Keratinocyte (primary cell): ENCODE measurements around the gene ADGRF5. TPM values are rescaled to one million over a fixed set of nuclear protein-coding genes. Genes with fewer than 3 reads are reported as not detected.

ENCODE experiments used
- DNase-seq: peaks from one replicate; pipeline ENCODE4 v3.0.0-alpha.2; 2011; ENCODE audit warnings: low read depth, missing footprints, low spot score
- FAIRE-seq: peaks from 2 replicates; lab custom pipeline; 2011; peaks lifted over from hg19 to GRCh38; lab: Jason Lieb, UNC
- H2AFZ ChIP-seq: 2 replicates; pipeline ENCODE4 v1.6.0; 2012; ENCODE audit warnings: low read length, control low read depth, inconsistent platforms; ENCODE audit not compliant: control insufficient read depth
- H3K27ac ChIP-seq: 2 replicates; pipeline ENCODE4 v1.5.1; 2011; ENCODE audit warnings: low read length; ENCODE audit not compliant: control insufficient read depth, insufficient read depth
- H3K27me3 ChIP-seq: 3 replicates; pipeline ENCODE4 v1.6.0; 2011; ENCODE audit warnings: low read length; ENCODE audit not compliant: control insufficient read depth, insufficient read depth; ENCODE audit errors: extremely low read depth
- H3K36me3 ChIP-seq, 2 experiments: 2 replicates in 1 of 2; 3 replicates in 1 of 2; pipeline ENCODE4 v1.5.1; 2011; ENCODE audit warnings: low read length in 2 of 2, mild to moderate bottlenecking in 1 of 2; ENCODE audit not compliant: control insufficient read depth in 2 of 2, insufficient read depth in 2 of 2; ENCODE audit errors: extremely low read depth in 1 of 2
- H3K4me1 ChIP-seq: 3 replicates; pipeline ENCODE4 v1.5.1; 2011; ENCODE audit warnings: low read length; ENCODE audit not compliant: control insufficient read depth, insufficient read depth; ENCODE audit errors: extremely low read depth
- H3K4me2 ChIP-seq: 3 replicates; pipeline ENCODE4 v1.6.0; 2011; ENCODE audit warnings: low read depth, low read length; ENCODE audit not compliant: control insufficient read depth, insufficient read depth; ENCODE audit errors: extremely low read depth
- H3K4me3 ChIP-seq, 3 experiments: fragments of 200-600 bp in 1 of 3; sonication (generic) in 1 of 3; 2 replicates in 2 of 3; 3 replicates in 1 of 3; pipeline ENCODE4 v1.5.1; 2011 to 2016; ENCODE audit warnings: low read length in 3 of 3, mild to moderate bottlenecking in 3 of 3, control low read depth in 2 of 3, inconsistent platforms in 1 of 3, low read depth in 1 of 3, mixed read lengths in 1 of 3, mixed run types in 1 of 3, moderate library complexity in 1 of 3; ENCODE audit not compliant: control insufficient read depth in 2 of 3, insufficient read depth in 2 of 3; ENCODE audit errors: extremely low read depth in 1 of 3
- H3K79me2 ChIP-seq: 2 replicates; pipeline ENCODE4 v1.6.0; 2012; ENCODE audit warnings: low read length; ENCODE audit not compliant: control insufficient read depth, insufficient read depth
- H3K9ac ChIP-seq: 3 replicates; pipeline ENCODE4 v1.6.0; 2011; ENCODE audit warnings: low read length; ENCODE audit not compliant: control insufficient read depth, insufficient read depth; ENCODE audit errors: extremely low read depth
- H3K9me1 ChIP-seq: 3 replicates; pipeline ENCODE4 v1.6.0; 2011; ENCODE audit warnings: low read length; ENCODE audit not compliant: control insufficient read depth, insufficient read depth; ENCODE audit errors: extremely low read depth
- H3K9me3 ChIP-seq: 2 replicates; pipeline ENCODE4 v1.5.1; 2012; ENCODE audit warnings: low read depth, low read length; ENCODE audit not compliant: control insufficient read depth
- H4K20me1 ChIP-seq: 3 replicates; pipeline ENCODE4 v1.6.0; 2011; ENCODE audit warnings: low read length; ENCODE audit not compliant: control insufficient read depth, insufficient read depth; ENCODE audit errors: extremely low read depth
- EZH2 ChIP-seq: IDR thresholded peaks from one replicate; pipeline ENCODE4 v1.6.1; 2012; ENCODE audit warnings: inconsistent platforms, mild to moderate bottlenecking, low read length, moderate library complexity
- dilution Hi-C: fragments of 300-500 bp; cut with MboI; formaldehyde crosslinking; loops from one replicate; pipeline ENCODE4 v1.7.0; 2020; ENCODE audit warnings: low sequenced_read_pairs; ENCODE audit not compliant: extremely low pct_ligation_motif_present
- polyA minus RNA-seq, 3 experiments: library from RNA; depleted of rRNA, polyadenylated mRNA; stranded (reverse); fragments of >200 nt; gene quantifications; 1 replicate in 1 of 3; 2 replicates in 1 of 3; 3 replicates in 1 of 3; pipeline ENCODE4 v1.2.3, GENCODE V29; 2011
- polyA plus RNA-seq, 5 experiments: library from polyadenylated mRNA; depleted of rRNA in 3 of 5; stranded (reverse) in 3 of 5; stranded (forward) in 1 of 5; unstranded in 1 of 5; fragments of >200 nt; gene quantifications; 1 replicate in 1 of 5; 2 replicates in 3 of 5; 3 replicates in 1 of 5; pipeline versions ENCODE4 v1.2.1 to v1.2.3, GENCODE V29; 2011 to 2012; ENCODE audit warnings: missing spikeins in 2 of 5, low read depth in 1 of 5, low replicate concordance in 1 of 5
- TF ChIP-seq, protein P1 (sequence below), 3 experiments: IDR thresholded peaks in 1 of 3; conservative IDR thresholded peaks in 1 of 3; optimal IDR thresholded peaks in 1 of 3; 2 replicates in 2 of 3; 3 replicates in 1 of 3; pipeline versions ENCODE3 to v1.5.1; 2011; ENCODE audit warnings: low read length in 3 of 3, mild to moderate bottlenecking in 3 of 3, moderate library complexity in 2 of 3, control low read depth in 1 of 3, inconsistent platforms in 1 of 3; ENCODE audit not compliant: insufficient read depth in 2 of 3; ENCODE audit errors: extremely low read depth in 1 of 3

ADGRF5 gene
- polyA plus RNA-seq (0.01 TPM in 1 of 3 replicates, not detected in the others), polyA minus RNA-seq (not detected in 3 replicates)
- not detected for polyA plus RNA-seq (2011; ENCODE audit: low read depth)
- not detected in 2 replicates for polyA plus RNA-seq (2011; cell fraction: cytosol; rRNA removed)
- polyA plus RNA-seq (2011; cell fraction: nucleus; rRNA removed) = 0.03 and 0.07 TPM in 2 replicates
- not detected in 2 replicates for polyA plus RNA-seq (2012; ENCODE audit: low replicate concordance)
- not detected for polyA minus RNA-seq (2011; cell fraction: cytosol; rRNA and poly(A)+ RNA removed)
- 0.11 TPM in 1 of 2 replicates, not detected in the other for polyA minus RNA-seq (2011; cell fraction: nucleus; rRNA and poly(A)+ RNA removed)

DNA sequence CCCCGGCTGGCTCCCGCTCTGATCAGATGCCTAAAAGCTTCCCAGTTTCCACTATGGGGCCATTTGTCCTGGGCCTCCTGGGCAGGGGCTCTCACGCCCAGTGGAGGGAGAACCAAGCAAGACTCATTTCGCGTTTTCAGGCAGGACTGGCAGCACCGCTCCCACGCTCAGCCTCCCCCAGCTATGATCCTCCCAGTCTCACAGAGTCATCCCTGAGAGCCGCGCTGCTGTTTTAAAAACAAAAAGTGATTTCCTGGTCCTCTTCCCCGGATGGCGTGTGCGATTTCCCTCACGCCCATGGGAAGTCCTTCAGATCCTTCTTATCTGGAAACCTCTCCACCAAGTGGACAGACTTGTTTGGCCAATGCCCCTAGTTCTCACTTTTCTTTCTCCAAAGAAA, at the start of gene ADGRF5:
Gene ADGRF5 (minus strand): TSS at position 208 of the 400 bp plus-strand sequence. CDS start 15,176 bp downstream, outside the sequence.
- no peaks in the 10 kb centered on the region for H4K20me1 ChIP-seq
- H3K36me3 ChIP-seq = no peaks in the 10 kb centered on the region
- FAIRE-seq = no peak
- no peak within 1 kb of the TSS for H3K4me2 ChIP-seq
- H3K9me3 ChIP-seq = no peaks in the 10 kb centered on the region
- H3K4me3 ChIP-seq = no peak within 1 kb of the TSS
- no peak within 1 kb of the TSS for H3K9ac ChIP-seq
- no peaks in the 10 kb centered on the region for H3K79me2 ChIP-seq
- peaks cover 3% of the 10 kb centered on the region for H3K4me1 ChIP-seq
- H3K9me1 ChIP-seq = no peaks in the 10 kb centered on the region
- H3K27ac ChIP-seq = no peak within 1 kb of the TSS
- no peak within 1 kb of the TSS for H2AFZ ChIP-seq
- no peak for DNase-seq
- H3K27me3 ChIP-seq = no peaks in the 10 kb centered on the region
- TF ChIP-seq, protein P1, sequence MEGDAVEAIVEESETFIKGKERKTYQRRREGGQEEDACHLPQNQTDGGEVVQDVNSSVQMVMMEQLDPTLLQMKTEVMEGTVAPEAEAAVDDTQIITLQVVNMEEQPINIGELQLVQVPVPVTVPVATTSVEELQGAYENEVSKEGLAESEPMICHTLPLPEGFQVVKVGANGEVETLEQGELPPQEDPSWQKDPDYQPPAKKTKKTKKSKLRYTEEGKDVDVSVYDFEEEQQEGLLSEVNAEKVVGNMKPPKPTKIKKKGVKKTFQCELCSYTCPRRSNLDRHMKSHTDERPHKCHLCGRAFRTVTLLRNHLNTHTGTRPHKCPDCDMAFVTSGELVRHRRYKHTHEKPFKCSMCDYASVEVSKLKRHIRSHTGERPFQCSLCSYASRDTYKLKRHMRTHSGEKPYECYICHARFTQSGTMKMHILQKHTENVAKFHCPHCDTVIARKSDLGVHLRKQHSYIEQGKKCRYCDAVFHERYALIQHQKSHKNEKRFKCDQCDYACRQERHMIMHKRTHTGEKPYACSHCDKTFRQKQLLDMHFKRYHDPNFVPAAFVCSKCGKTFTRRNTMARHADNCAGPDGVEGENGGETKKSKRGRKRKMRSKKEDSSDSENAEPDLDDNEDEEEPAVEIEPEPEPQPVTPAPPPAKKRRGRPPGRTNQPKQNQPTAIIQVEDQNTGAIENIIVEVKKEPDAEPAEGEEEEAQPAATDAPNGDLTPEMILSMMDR (optimal IDR thresholded peaks at IDR 0.05 in 1 of 3, IDR thresholded peaks at IDR 0.05 in 1 of 3, conservative IDR thresholded peaks at IDR 0.05 in 1 of 3; ENCODE audit: extremely low read depth in 1 of 3, insufficient read depth in 2 of 3, low read length in 3 of 3) = no peak
- no peak for TF ChIP-seq EZH2
- dilution Hi-C loops = no loop called here

DNA sequence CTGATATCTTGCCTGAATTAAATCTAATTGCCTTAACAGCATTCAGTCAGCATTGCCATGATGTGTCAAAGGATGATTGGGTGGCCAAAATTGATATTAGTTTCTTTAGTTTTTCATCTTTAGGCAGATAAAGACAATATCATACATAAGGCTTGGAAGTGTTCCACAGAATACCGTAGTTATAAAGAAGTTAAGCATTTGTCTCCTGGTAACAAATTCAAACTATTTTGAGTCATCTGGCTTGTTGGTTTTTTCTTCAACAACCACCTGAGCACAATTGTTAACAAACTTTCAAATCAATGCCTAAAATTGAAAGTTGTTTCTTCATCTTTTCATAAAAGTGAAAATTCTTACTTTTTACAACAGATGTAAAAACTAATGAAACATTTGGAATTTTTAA, 47.5 kb upstream of the ADGRF5 start:
- H3K27ac ChIP-seq = no peak overlapping the region
- H3K79me2 ChIP-seq = no peaks in the 10 kb centered on the region
- FAIRE-seq = no peak
- H3K9me3 ChIP-seq = no peaks in the 10 kb centered on the region
- H3K4me1 ChIP-seq = peaks cover 9% of the 10 kb centered on the region
- H2AFZ ChIP-seq = no peak overlapping the region
- H3K9ac ChIP-seq = no peak overlapping the region
- no peaks in the 10 kb centered on the region for H3K9me1 ChIP-seq
- no peaks in the 10 kb centered on the region for H3K27me3 ChIP-seq
- no peak overlapping the region for H3K4me2 ChIP-seq
- DNase-seq = no peak
- H3K4me3 ChIP-seq = no peak overlapping the region
- no peaks in the 10 kb centered on the region for H3K36me3 ChIP-seq
- no peaks in the 10 kb centered on the region for H4K20me1 ChIP-seq
- TF ChIP-seq, protein P1 (optimal IDR thresholded peaks at IDR 0.05 in 1 of 3, IDR thresholded peaks at IDR 0.05 in 1 of 3, conservative IDR thresholded peaks at IDR 0.05 in 1 of 3; ENCODE audit: extremely low read depth in 1 of 3, insufficient read depth in 2 of 3, low read length in 3 of 3) = no peak
- no peak for TF ChIP-seq EZH2
- dilution Hi-C loops = no loop called here
